Mammary epithelial cell (primary cell): Measurements from ENCODE around the gene MYO16.

Experiments
- CTCF ChIP-seq, 2 donors: IDR thresholded peaks in 1 of 2; conservative IDR thresholded peaks in 1 of 2; 2 replicates each; pipeline ENCODE4 v1.5.1; 2011 to 2012; ENCODE audit warnings: inconsistent platforms in 2 of 2, low read length in 2 of 2, mild to moderate bottlenecking in 2 of 2, control low read depth in 1 of 2, low read depth in 1 of 2; ENCODE audit not compliant: insufficient read depth in 1 of 2; ENCODE audit errors: extremely low read depth in 1 of 2
- EZH2 ChIP-seq: IDR thresholded peaks from 2 replicates; pipeline ENCODE4 v1.6.1; 2012; ENCODE audit warnings: low read length, inconsistent platforms, borderline replicate concordance

- TF ChIP-seq CTCF (conservative IDR thresholded peaks at IDR 0.05 in 1 of 2, IDR thresholded peaks at IDR 0.05 in 1 of 2; ENCODE audit: extremely low read depth in 1 of 2, insufficient read depth in 1 of 2, low read depth in 1 of 2, low read length in 2 of 2) (no peak), EZH2 (no peak)
Measured at GRCh38 chr13:109119896-109120295, 490.5 kb downstream of the MYO16 start.
